HCT116 (cell line): ENCODE results near the gene ADIPOQ. TPM values are rescaled to one million over a fixed set of nuclear protein-coding genes. Genes with fewer than 3 reads are reported as not detected.
A peak's percentile ranks its signal among the peaks of the same experiment; 100 is the strongest.

ENCODE experiments used
- ATAC-seq: fragments of 200-7000 bp; cut with Tn5 transposase; 2 replicates; pipeline ENCODE4 v1.9.1; 2020; ENCODE audit warnings: mild to moderate bottlenecking, moderate library complexity
- BruUV-seq: library from RNA; stranded (reverse); fragments of 400-500 nt; replicated peaks from 2 replicates; lab custom pipeline; 2021; lab: Mats Ljungman, UMichigan
- CTCF ChIA-PET: fragments of 300-600 bp; sonication (Branson Sonifier 250); formaldehyde crosslinking; loops from one replicate; lab custom pipeline; 2021; ENCODE audit warnings: antibody characterized with exemption; lab: Charles Lee
- POLR2A ChIA-PET: fragments of 300-600, 350-600 bp; sonication (Branson Sonifier 250); formaldehyde crosslinking; loops from one replicate; lab custom pipeline; 2021; ENCODE audit warnings: antibody characterized with exemption; lab: Charles Lee
- RAD21 ChIA-PET, 2 experiments: fragments of 300-600 bp; sonication (Branson Sonifier 250); formaldehyde crosslinking; loops; one replicate each; lab custom pipeline; 2023; ENCODE audit warnings: low total read pairs in 2 of 2; ENCODE audit not compliant: uncharacterized antibody in 2 of 2, unreplicated experiment in 2 of 2, low non-redundant PET in 1 of 2; lab: Charles Lee
- DNase-seq: peaks from one replicate; pipeline ENCODE4 v3.0.0-alpha.2; 2010; ENCODE audit warnings: low read depth, low spot score
- H2AFZ ChIP-seq: fragments of 200-600 bp; shearing (Covaris generic), sonication (generic); 2 replicates; pipeline ENCODE4 v1.6.1; 2017; ENCODE audit warnings: low read depth, mixed run types, mixed read lengths, antibody characterized with exemption, low read length; ENCODE audit not compliant: poor library complexity, severe bottlenecking
- H3K27ac ChIP-seq: 2 replicates; pipeline ENCODE4 v1.5.1; 2012; ENCODE audit warnings: low read depth, low read length
- H3K27me3 ChIP-seq: fragments of 200-600 bp; sonication (generic); 2 replicates; pipeline ENCODE4 v1.6.1; 2016; ENCODE audit warnings: mixed run types, low read length, mixed read lengths; ENCODE audit not compliant: insufficient read depth
- H3K36me3 ChIP-seq, 2 experiments: fragments of 200-500 bp in 1 of 2; fragments of 200-600 bp in 1 of 2; sonication (Bioruptor generic) in 1 of 2; sonication (generic) in 1 of 2; 2 replicates each; pipeline versions ENCODE4 v1.5.1 to v1.6.1; 2014 to 2016; ENCODE audit warnings: low read length in 2 of 2, inconsistent platforms in 1 of 2, mixed read lengths in 1 of 2, mixed run types in 1 of 2; ENCODE audit not compliant: insufficient read depth in 2 of 2, control insufficient read depth in 1 of 2
- H3K4me1 ChIP-seq, 2 experiments: fragments of 200-600 bp in 1 of 2; sonication (generic) in 1 of 2; 2 replicates each; pipeline versions ENCODE4 v1.5.1 to v1.6.1; 2012 to 2017; ENCODE audit warnings: low read length in 2 of 2, inconsistent platforms in 1 of 2, mild to moderate bottlenecking in 1 of 2, mixed read lengths in 1 of 2, mixed run types in 1 of 2, moderate library complexity in 1 of 2; ENCODE audit not compliant: insufficient read depth in 2 of 2, control insufficient read depth in 1 of 2
- H3K4me2 ChIP-seq: fragments of 200-600 bp; sonication (generic); 2 replicates; pipeline ENCODE4 v1.6.1; 2017; ENCODE audit warnings: mixed run types, low read length, mixed read lengths
- H3K4me3 ChIP-seq, 2 experiments: fragments of 200-600 bp in 1 of 2; sonication (generic) in 1 of 2; replicated peaks in 1 of 2; 2 replicates each; pipeline ENCODE4 v1.5.1; 2011 to 2016; ENCODE audit warnings: low read length in 2 of 2, control low read depth in 1 of 2, low read depth in 1 of 2, mild to moderate bottlenecking in 1 of 2, mixed read lengths in 1 of 2, mixed run types in 1 of 2
- H3K79me2 ChIP-seq: fragments of 200-600 bp; sonication (generic); 2 replicates; pipeline ENCODE4 v1.6.1; 2017; ENCODE audit warnings: mild to moderate bottlenecking, mixed run types, low read length, moderate library complexity, mixed read lengths; ENCODE audit not compliant: insufficient read depth
- H3K9ac ChIP-seq: fragments of 200-600 bp; sonication (generic); 2 replicates; pipeline ENCODE4 v1.6.1; 2016; ENCODE audit warnings: low read length, mixed read lengths
- H3K9me2 ChIP-seq: fragments of 200-600 bp; sonication (generic), shearing (Covaris generic); 2 replicates; pipeline ENCODE4 v1.6.1; 2017; ENCODE audit warnings: mixed run types, mild to moderate bottlenecking, moderate library complexity; ENCODE audit not compliant: insufficient read depth
- H3K9me3 ChIP-seq, 2 experiments: fragments of 200-500 bp in 1 of 2; fragments of 200-600 bp in 1 of 2; sonication (Bioruptor generic) in 1 of 2; sonication (generic) in 1 of 2; 2 replicates each; pipeline ENCODE4 v1.6.1; 2014 to 2017; ENCODE audit warnings: low read length in 2 of 2, mixed read lengths in 2 of 2, inconsistent platforms in 1 of 2, low read depth in 1 of 2, mild to moderate bottlenecking in 1 of 2, mixed run types in 1 of 2, moderate library complexity in 1 of 2; ENCODE audit not compliant: control insufficient read depth in 1 of 2, insufficient read depth in 1 of 2
- H4K20me1 ChIP-seq: fragments of 200-600 bp; sonication (generic), shearing (Covaris generic); 2 replicates; pipeline ENCODE4 v1.6.1; 2017; ENCODE audit warnings: mixed run types, mild to moderate bottlenecking, moderate library complexity; ENCODE audit not compliant: insufficient read depth
- CEBPB ChIP-seq: IDR thresholded peaks from 2 replicates; pipeline ENCODE4 v1.6.1; 2012; ENCODE audit warnings: low read depth
- ELF1 ChIP-seq: IDR thresholded peaks from 2 replicates; pipeline ENCODE4 v1.6.1; 2012; ENCODE audit warnings: low read depth, borderline replicate concordance
- EZH2 ChIP-seq: fragments of 200-600 bp; sonication (generic); IDR thresholded peaks from 2 replicates; pipeline ENCODE4 v1.6.1; 2017; ENCODE audit warnings: antibody characterized with exemption, mixed run types
- FOSL1 ChIP-seq: IDR thresholded peaks from 2 replicates; pipeline ENCODE4 v1.6.1; 2012; ENCODE audit warnings: low read depth
- POLR2AphosphoS5 ChIP-seq: IDR thresholded peaks from 2 replicates; pipeline ENCODE4 v1.6.1; 2011; ENCODE audit warnings: mild to moderate bottlenecking, low read depth, low read length, moderate library complexity
- SIN3A ChIP-seq: IDR thresholded peaks from 2 replicates; pipeline ENCODE4 v1.6.1; 2012; ENCODE audit warnings: low read depth
- SP1 ChIP-seq: IDR thresholded peaks from 2 replicates; pipeline ENCODE4 v1.6.1; 2012; ENCODE audit warnings: low read depth
- SRF ChIP-seq: IDR thresholded peaks from 2 replicates; pipeline ENCODE4 v1.6.1; 2012; ENCODE audit warnings: low read depth
- YY1 ChIP-seq: IDR thresholded peaks from 2 replicates; pipeline ENCODE4 v1.6.1; 2011; ENCODE audit warnings: low read length, low read depth, moderate library complexity, mild to moderate bottlenecking; ENCODE audit not compliant: insufficient replicate concordance; ENCODE audit errors: extremely low read depth
- ZFX ChIP-seq: fragments of 450-650 bp; IDR thresholded peaks from 2 replicates; pipeline ENCODE4 v1.6.1; 2017
- ZNF274 ChIP-seq: fragments of 200-500 bp; sonication (Bioruptor generic); IDR thresholded peaks from 2 replicates; pipeline ENCODE4 v1.6.1; 2014; ENCODE audit warnings: mild to moderate bottlenecking, low read depth, low read length, inconsistent platforms
- intact Hi-C: fragments of 100-400 bp; cut with micrococcal nuclease; formaldehyde crosslinking; loops from 2 replicates; pipeline ENCODE4 v1.10.0; 2022
- total RNA-seq: library from RNA; stranded (reverse); gene quantifications from one replicate; pipeline ENCODE4 v1.2.1, GENCODE V29; 2021; ENCODE audit not compliant: unreplicated experiment
- TF ChIP-seq, protein P1 (sequence below): IDR thresholded peaks from 2 replicates; pipeline ENCODE4 v1.6.1; 2012

Gene ADIPOQ
- total RNA-seq, 1 experiment from 2014 or later: not detected

DNA sequence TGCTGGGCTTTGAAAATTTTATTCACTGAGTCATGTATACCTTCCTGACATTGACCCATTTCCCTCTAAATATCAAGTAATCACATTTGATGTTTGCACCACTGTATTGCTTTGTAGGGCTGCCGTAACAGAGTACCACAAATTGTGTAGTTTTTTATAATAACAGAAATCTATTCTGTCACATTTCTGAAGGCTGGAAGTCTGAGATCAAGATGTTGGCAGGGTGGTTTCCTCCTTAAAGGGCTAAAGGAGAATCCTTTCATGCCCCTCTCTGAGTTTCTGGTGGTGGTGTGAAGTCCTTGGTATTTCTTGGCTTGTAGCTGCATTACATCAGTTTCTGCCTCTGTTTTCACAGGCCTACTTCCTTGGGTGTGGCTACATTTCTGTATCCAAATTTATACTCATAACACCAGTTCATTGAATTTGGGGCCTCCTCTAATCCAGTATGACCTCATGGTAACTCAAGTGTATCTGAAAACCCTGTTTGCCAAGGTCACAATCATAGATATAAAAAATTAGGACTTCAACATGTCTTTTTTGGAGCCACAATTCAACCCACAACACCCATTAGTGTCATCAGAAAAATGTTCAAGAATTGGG is 58.7 kb downstream of the ADIPOQ start:
- BruUV-seq: no TSS peak
- ATAC-seq (no peak), DNase-seq (peak; percentile 36)
- Histone ChIP-seq H3K36me3 (no peaks in the 10 kb centered on the region), H4K20me1 (no peaks in the 10 kb centered on the region), H3K4me2 (no peak overlapping the region), H3K4me3 (no peak overlapping the region), H3K79me2 (no peaks in the 10 kb centered on the region), H2AFZ (no peak overlapping the region), H3K27me3 (no peaks in the 10 kb centered on the region), H3K9me2 (no peaks in the 10 kb centered on the region), H3K9ac (no peak overlapping the region), H3K9me3 (no peaks in the 10 kb centered on the region), H3K27ac (no peak overlapping the region), H3K4me1 (no peaks in the 10 kb centered on the region; a peak in 1 of 4 replicates)
- intact Hi-C loops: no loop called here
- ChIA-PET POLR2A (no interaction called here), RAD21 (no interaction called here), CTCF (no interaction called here)
- TF ChIP-seq ZFX (no peak), POLR2AphosphoS5 (peak; percentile 27; the same call in 1 of the 2 replicates), EZH2 (no peak), SIN3A (no peak), CEBPB (peak; percentile 77), ELF1 (no peak), FOSL1 (0 out of 2 replicates have a peak, but pooled peaks have one; percentile 4), SP1 (peak; percentile 31; the same call in 1 of the 2 replicates)

DNA sequence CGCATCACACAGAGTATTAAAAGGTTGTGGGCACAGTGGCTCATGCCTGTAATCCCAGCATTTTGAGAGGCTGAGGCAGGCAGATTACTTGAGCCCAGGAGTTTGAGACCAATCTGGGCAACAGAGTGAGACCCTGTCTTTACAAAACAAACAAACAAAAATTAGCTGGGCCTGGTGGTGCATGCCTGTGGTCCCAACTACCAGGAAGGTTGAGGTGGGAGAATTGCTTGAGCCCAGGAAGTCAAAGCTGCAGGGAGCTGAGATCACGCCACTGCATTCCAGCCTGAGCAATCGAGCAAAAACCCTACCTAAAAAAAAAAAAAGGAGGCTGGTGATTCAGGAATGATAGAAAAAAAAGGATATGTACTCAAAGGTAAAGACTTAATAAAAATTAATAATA is 59.6 kb downstream of the ADIPOQ start:
- H3K79me2 ChIP-seq: no peaks in the 10 kb centered on the region
- CTCF ChIA-PET: no interaction called here
- no peaks in the 10 kb centered on the region for H3K9me2 ChIP-seq
- RAD21 ChIA-PET: no interaction called here
- DNase-seq: no peak
- POLR2A ChIA-PET: no interaction called here
- ATAC-seq: no peak
- no peak overlapping the region for H3K4me2 ChIP-seq
- H3K27ac ChIP-seq: no peak overlapping the region
- H4K20me1 ChIP-seq: no peaks in the 10 kb centered on the region
- H2AFZ ChIP-seq: no peak overlapping the region
- intact Hi-C loops: no loop called here
- no peaks in the 10 kb centered on the region for H3K27me3 ChIP-seq
- H3K9ac ChIP-seq: no peak overlapping the region
- no peak for TF ChIP-seq SRF
- no peak for TF ChIP-seq YY1
- TF ChIP-seq, protein P1, sequence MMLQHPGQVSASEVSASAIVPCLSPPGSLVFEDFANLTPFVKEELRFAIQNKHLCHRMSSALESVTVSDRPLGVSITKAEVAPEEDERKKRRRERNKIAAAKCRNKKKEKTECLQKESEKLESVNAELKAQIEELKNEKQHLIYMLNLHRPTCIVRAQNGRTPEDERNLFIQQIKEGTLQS: no peak
- no peak for TF ChIP-seq ELF1
- TF ChIP-seq ZNF274: no peak
- TF ChIP-seq FOSL1: no peak
- TF ChIP-seq, all 23 proteins: peak for 0
- Histone ChIP-seq H3K4me3 (no peak overlapping the region), H3K9me3 (no peaks in the 10 kb centered on the region), H3K4me1 (no peaks in the 10 kb centered on the region; a peak in 1 of 4 replicates), H3K36me3 (no peaks in the 10 kb centered on the region)
- no TSS peak for BruUV-seq
